ENCODE measurements around the gene INTU. TPM values are rescaled to one million over a fixed set of nuclear protein-coding genes. Genes with fewer than 3 reads are reported as not detected.

Gene INTU
- total and polyA plus RNA-seq, 4 donors = 13.7 to 24.4 (median 20.9) TPM

GRCh38 chr4:127731406-127731805 is 98.6 kb downstream of the INTU start:
- H3K9me3 ChIP-seq (ENCODE audit: control insufficient read depth, insufficient read depth, low read length) = no peaks in the 10 kb centered on the region
- WGBS (ENCODE audit: insufficient coverage) = 98% methylated on average over 16 of the region's 19 CpGs
- no peaks in the 10 kb centered on the region for H3K4me1 ChIP-seq (ENCODE audit: control insufficient read depth, insufficient read depth, low read length)
- H3K27me3 ChIP-seq (ENCODE audit: control insufficient read depth, insufficient read depth, low read length) = no peaks in the 10 kb centered on the region
- no peak for DNase-seq (ENCODE audit: low read depth in 4 of 6, low spot score in 6 of 6)
- peaks cover 5% of the 10 kb centered on the region for H3K36me3 ChIP-seq (ENCODE audit: control insufficient read depth, insufficient read depth, low read length)
- no peak overlapping the region for H3K27ac ChIP-seq (ENCODE audit: low read depth, low read length)
- no peak overlapping the region for H3K4me3 ChIP-seq (ENCODE audit: low read depth, low read length)

- DNase-seq (ENCODE audit: low read depth in 4 of 6, low spot score in 6 of 6) = peak in 4 of 6 donors; percentile 13 to 82 (median 46)
- no peaks in the 10 kb centered on the region for H3K4me1 ChIP-seq (ENCODE audit: control insufficient read depth, insufficient read depth, low read length)
- H3K9me3 ChIP-seq (ENCODE audit: control insufficient read depth, insufficient read depth, low read length) = no peaks in the 10 kb centered on the region
- no peak overlapping the region for H3K27ac ChIP-seq (ENCODE audit: low read depth, low read length)
- 30% methylated on average over 2 of the region's 8 CpGs for WGBS (ENCODE audit: insufficient coverage)
- peaks cover 5% of the 10 kb centered on the region for H3K36me3 ChIP-seq (ENCODE audit: control insufficient read depth, insufficient read depth, low read length)
- H3K4me3 ChIP-seq (ENCODE audit: low read depth, low read length) = no peak overlapping the region
- no peaks in the 10 kb centered on the region for H3K27me3 ChIP-seq (ENCODE audit: control insufficient read depth, insufficient read depth, low read length)
Observed at GRCh38 chr4:127732623-127733328, 100.0 kb downstream of the INTU start.

GRCh38 chr4:127734976-127735375 is 102.2 kb downstream of the INTU start:
- Histone ChIP-seq H3K27ac (ENCODE audit: low read depth, low read length) (no peak overlapping the region), H3K4me3 (ENCODE audit: low read depth, low read length) (no peak overlapping the region), H3K27me3 (ENCODE audit: control insufficient read depth, insufficient read depth, low read length) (no peaks in the 10 kb centered on the region), H3K9me3 (ENCODE audit: control insufficient read depth, insufficient read depth, low read length) (no peaks in the 10 kb centered on the region), H3K36me3 (ENCODE audit: control insufficient read depth, insufficient read depth, low read length) (peaks cover 5% of the 10 kb centered on the region), H3K4me1 (ENCODE audit: control insufficient read depth, insufficient read depth, low read length) (no peaks in the 10 kb centered on the region)
- DNase-seq (ENCODE audit: low read depth in 4 of 6, low spot score in 6 of 6) = no peak
- no CpG with 5 or more reads among the region's 2 CpGs for WGBS (ENCODE audit: insufficient coverage)

GRCh38 chr4:127737295-127737694 is 104.5 kb downstream of the INTU start:
- Histone ChIP-seq H3K36me3 (ENCODE audit: control insufficient read depth, insufficient read depth, low read length) (no peaks in the 10 kb centered on the region), H3K9me3 (ENCODE audit: control insufficient read depth, insufficient read depth, low read length) (no peaks in the 10 kb centered on the region), H3K27me3 (ENCODE audit: control insufficient read depth, insufficient read depth, low read length) (no peaks in the 10 kb centered on the region), H3K4me1 (ENCODE audit: control insufficient read depth, insufficient read depth, low read length) (no peaks in the 10 kb centered on the region), H3K27ac (ENCODE audit: low read depth, low read length) (no peak overlapping the region), H3K4me3 (ENCODE audit: low read depth, low read length) (no peak overlapping the region)
- WGBS (ENCODE audit: insufficient coverage) = no CpG with 5 or more reads among the region's 4 CpGs
- no peak for DNase-seq (ENCODE audit: low read depth in 4 of 6, low spot score in 6 of 6)

GRCh38 chr4:127741247-127741646 is 108.5 kb downstream of the INTU start:
- WGBS (ENCODE audit: insufficient coverage) = no CpG with 5 or more reads among the region's 1 CpG
- H3K4me1 ChIP-seq (ENCODE audit: control insufficient read depth, insufficient read depth, low read length) = no peaks in the 10 kb centered on the region
- H3K9me3 ChIP-seq (ENCODE audit: control insufficient read depth, insufficient read depth, low read length) = no peaks in the 10 kb centered on the region
- DNase-seq (ENCODE audit: low read depth in 4 of 6, low spot score in 6 of 6) = no peak
- H3K27ac ChIP-seq (ENCODE audit: low read depth, low read length) = no peak overlapping the region
- H3K27me3 ChIP-seq (ENCODE audit: control insufficient read depth, insufficient read depth, low read length) = no peaks in the 10 kb centered on the region
- H3K36me3 ChIP-seq (ENCODE audit: control insufficient read depth, insufficient read depth, low read length) = no peaks in the 10 kb centered on the region
- H3K4me3 ChIP-seq (ENCODE audit: low read depth, low read length) = no peak overlapping the region

DNA sequence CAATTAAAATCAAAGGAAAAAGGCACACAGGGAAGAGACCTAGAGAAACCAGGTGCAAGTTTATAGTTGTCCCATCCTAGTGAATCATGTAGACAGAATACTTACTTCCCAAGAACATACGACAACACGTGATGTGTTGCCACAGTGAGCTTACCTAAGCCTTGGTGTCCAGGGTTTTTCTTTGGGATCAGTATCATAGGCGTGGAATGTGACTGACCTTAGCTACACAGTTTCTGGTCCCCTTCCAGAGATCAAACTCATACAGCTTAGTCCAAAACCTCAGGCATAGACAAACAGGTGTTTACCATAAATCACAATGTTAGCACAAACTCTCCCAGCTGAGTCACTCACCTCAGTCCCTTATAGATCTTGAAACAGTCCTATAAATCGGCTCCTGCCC is 115.1 kb downstream of the INTU start:
- peaks cover 5% of the 10 kb centered on the region for H3K9me3 ChIP-seq (ENCODE audit: control insufficient read depth, insufficient read depth, low read length)
- no peak overlapping the region for H3K27ac ChIP-seq (ENCODE audit: low read depth, low read length)
- WGBS (ENCODE audit: insufficient coverage) = 95% methylated on average over 4 of the region's 4 CpGs
- no peaks in the 10 kb centered on the region for H3K36me3 ChIP-seq (ENCODE audit: control insufficient read depth, insufficient read depth, low read length)
- no peaks in the 10 kb centered on the region for H3K27me3 ChIP-seq (ENCODE audit: control insufficient read depth, insufficient read depth, low read length)
- DNase-seq (ENCODE audit: low read depth in 4 of 6, low spot score in 6 of 6) = no peak
- H3K4me1 ChIP-seq (ENCODE audit: control insufficient read depth, insufficient read depth, low read length) = no peaks in the 10 kb centered on the region
- no peak overlapping the region for H3K4me3 ChIP-seq (ENCODE audit: low read depth, low read length)

GRCh38 chr4:127748957-127749356 is 116.2 kb downstream of the INTU start:
- peaks cover 5% of the 10 kb centered on the region for H3K9me3 ChIP-seq (ENCODE audit: control insufficient read depth, insufficient read depth, low read length)
- H3K4me3 ChIP-seq (ENCODE audit: low read depth, low read length) = no peak overlapping the region
- no peaks in the 10 kb centered on the region for H3K4me1 ChIP-seq (ENCODE audit: control insufficient read depth, insufficient read depth, low read length)
- no peak overlapping the region for H3K27ac ChIP-seq (ENCODE audit: low read depth, low read length)
- no peaks in the 10 kb centered on the region for H3K36me3 ChIP-seq (ENCODE audit: control insufficient read depth, insufficient read depth, low read length)
- H3K27me3 ChIP-seq (ENCODE audit: control insufficient read depth, insufficient read depth, low read length) = no peaks in the 10 kb centered on the region
- DNase-seq (ENCODE audit: low read depth in 4 of 6, low spot score in 6 of 6) = no peak
- WGBS (ENCODE audit: insufficient coverage) = no CpG with 5 or more reads among the region's 2 CpGs

DNA sequence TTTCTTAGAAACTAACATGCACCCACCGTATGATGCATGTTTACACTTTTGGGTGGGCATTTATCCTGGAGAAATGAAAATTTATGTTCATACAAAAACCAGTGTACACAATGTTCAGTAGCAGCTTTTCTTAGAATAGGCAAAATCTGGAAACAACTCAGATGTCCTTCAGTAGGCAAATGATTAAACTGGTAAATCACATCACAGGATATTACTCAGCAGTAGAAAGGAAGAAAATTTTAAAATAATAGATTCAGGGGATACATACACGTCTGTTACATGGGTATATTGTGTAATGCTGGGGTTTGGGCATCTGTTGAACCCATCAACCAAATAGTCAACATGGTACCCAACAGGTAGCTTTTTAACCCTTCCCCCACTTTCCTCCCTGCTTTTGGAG is 124.1 kb downstream of the INTU start:
- no peak overlapping the region for H3K27ac ChIP-seq (ENCODE audit: low read depth, low read length)
- WGBS (ENCODE audit: insufficient coverage) = no CpG with 5 or more reads among the region's 2 CpGs
- no peak overlapping the region for H3K4me3 ChIP-seq (ENCODE audit: low read depth, low read length)
- no peaks in the 10 kb centered on the region for H3K4me1 ChIP-seq (ENCODE audit: control insufficient read depth, insufficient read depth, low read length)
- no peaks in the 10 kb centered on the region for H3K27me3 ChIP-seq (ENCODE audit: control insufficient read depth, insufficient read depth, low read length)
- DNase-seq (ENCODE audit: low read depth in 4 of 6, low spot score in 6 of 6) = no peak
- H3K9me3 ChIP-seq (ENCODE audit: control insufficient read depth, insufficient read depth, low read length) = peaks cover 4% of the 10 kb centered on the region
- H3K36me3 ChIP-seq (ENCODE audit: control insufficient read depth, insufficient read depth, low read length) = no peaks in the 10 kb centered on the region

DNA sequence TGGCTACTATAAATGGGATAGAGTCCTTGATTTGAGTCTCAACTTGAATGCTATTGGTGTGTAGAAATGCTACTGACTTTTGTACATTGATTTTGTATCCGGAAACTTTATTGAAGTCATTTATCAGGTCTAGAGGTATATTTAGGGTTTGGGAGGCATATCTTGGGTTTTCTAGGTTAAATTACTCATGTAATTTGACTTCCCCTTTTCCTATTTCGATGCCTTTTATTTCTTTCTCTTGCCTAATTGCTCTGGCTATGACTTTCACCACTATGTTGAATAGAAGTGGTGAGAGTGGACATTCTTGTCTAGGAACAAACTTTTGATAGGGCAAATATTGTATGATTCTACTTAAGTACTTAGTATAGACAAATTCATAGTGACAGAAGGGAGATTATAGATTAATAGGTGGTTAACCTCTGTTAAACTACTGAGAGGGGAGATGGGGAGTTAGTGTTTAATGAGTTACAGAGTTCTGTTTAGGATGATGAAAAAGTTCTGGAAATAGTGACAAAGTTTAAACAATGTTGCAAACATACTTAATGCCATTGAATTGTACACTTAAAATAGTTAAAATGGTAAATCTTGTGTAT is 126.6 kb downstream of the INTU start:
- WGBS (ENCODE audit: insufficient coverage) = no CpG with 5 or more reads among the region's 2 CpGs
- H3K4me1 ChIP-seq (ENCODE audit: control insufficient read depth, insufficient read depth, low read length) = no peaks in the 10 kb centered on the region

DNA sequence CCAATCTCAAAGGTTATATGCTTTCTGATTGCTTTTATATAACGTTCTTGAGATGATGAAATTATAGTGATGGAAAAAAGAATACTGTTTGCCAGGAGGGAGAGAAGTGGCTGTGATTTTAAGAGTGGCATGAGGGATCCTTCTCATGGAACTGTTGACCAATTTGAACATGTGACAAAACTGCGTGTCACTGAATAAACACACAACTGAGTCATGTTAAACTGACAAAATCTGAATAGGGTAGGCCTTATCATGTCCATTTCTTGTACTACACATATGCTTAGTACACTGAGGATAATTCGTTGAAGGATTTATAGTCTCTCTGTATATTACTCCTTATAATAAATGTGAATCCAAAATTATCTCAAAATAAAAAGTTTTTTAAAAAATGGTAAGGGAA is 127.1 kb downstream of the INTU start:
- H3K27me3 ChIP-seq (ENCODE audit: control insufficient read depth, insufficient read depth, low read length) = no peaks in the 10 kb centered on the region
- no peaks in the 10 kb centered on the region for H3K36me3 ChIP-seq (ENCODE audit: control insufficient read depth, insufficient read depth, low read length)
- no peak for DNase-seq (ENCODE audit: low read depth in 4 of 6, low spot score in 6 of 6)
- H3K9me3 ChIP-seq (ENCODE audit: control insufficient read depth, insufficient read depth, low read length) = peaks cover 4% of the 10 kb centered on the region
- H3K4me3 ChIP-seq (ENCODE audit: low read depth, low read length) = no peak overlapping the region
- 88% methylated on average over 1 of the region's 3 CpGs for WGBS (ENCODE audit: insufficient coverage)
- H3K27ac ChIP-seq (ENCODE audit: low read depth, low read length) = no peak overlapping the region
- no peaks in the 10 kb centered on the region for H3K4me1 ChIP-seq (ENCODE audit: control insufficient read depth, insufficient read depth, low read length)

More for the DNA sequence above, 126.6 kb downstream of the INTU start:
- H3K9me3 ChIP-seq (ENCODE audit: control insufficient read depth, insufficient read depth, low read length) = peaks cover 4% of the 10 kb centered on the region
- no peak overlapping the region for H3K27ac ChIP-seq (ENCODE audit: low read depth, low read length)
- H3K27me3 ChIP-seq (ENCODE audit: control insufficient read depth, insufficient read depth, low read length) = no peaks in the 10 kb centered on the region
- H3K36me3 ChIP-seq (ENCODE audit: control insufficient read depth, insufficient read depth, low read length) = no peaks in the 10 kb centered on the region
- no peak overlapping the region for H3K4me3 ChIP-seq (ENCODE audit: low read depth, low read length)
- no peak for DNase-seq (ENCODE audit: low read depth in 4 of 6, low spot score in 6 of 6)

Data from spinal cord (tissue), 10 donors.